GM19467 (cell line): ENCODE data around the gene FOXL1.

Source experiments
- ATAC-seq: cut with Tn5 transposase; IDR thresholded peaks from one replicate; pipeline ENCODE4 v1.9.1; 2021; ENCODE audit warnings: mild to moderate bottlenecking, moderate library complexity; ENCODE audit not compliant: unreplicated experiment

Gene FOXL1

DNA sequence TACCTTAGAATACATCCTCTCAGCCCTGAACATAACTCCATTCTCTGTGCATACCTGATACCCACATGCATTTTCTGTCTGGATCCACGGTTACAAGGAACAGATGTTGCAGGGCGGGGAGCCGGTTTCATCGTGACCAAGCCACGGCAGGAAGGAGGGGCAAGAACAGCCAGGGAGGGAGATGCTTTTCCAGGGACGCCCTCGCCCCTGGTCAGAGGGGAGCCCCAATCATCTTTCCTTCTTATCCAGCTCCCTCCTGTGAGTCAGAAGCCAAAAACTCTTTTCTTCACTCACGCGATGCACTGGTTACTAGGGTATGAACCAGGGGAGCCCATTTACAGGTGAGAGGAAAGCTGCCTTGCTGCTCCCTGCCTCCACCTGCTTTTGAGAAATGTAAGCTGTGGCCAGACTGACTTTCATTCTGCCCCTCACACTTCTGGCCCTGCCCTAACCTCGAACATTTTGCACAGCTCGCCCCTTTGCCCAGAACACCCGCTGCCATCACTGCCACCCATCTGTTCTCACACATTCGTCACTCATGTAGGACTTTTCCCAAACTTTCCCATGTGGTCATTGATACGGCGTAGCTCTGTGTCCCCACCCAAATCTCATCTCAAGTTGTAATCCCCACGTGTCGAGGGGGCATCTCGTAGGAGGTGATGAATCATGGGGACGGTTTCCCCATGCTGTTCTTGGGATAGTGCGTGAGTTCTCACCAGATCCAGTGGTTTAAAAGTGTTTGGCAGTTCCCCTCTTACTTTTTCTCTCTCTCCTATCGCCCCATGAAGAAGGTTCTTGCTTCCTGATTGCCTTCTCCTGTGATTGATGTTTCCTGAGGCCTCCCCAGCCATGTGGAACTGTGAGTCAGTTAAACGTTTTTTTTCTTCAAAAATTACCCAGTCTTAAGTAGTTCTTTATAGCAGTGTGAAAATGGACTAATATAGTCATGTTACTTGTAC, 20.5 kb downstream of the FOXL1 start:
- ATAC-seq: no peak

DNA sequence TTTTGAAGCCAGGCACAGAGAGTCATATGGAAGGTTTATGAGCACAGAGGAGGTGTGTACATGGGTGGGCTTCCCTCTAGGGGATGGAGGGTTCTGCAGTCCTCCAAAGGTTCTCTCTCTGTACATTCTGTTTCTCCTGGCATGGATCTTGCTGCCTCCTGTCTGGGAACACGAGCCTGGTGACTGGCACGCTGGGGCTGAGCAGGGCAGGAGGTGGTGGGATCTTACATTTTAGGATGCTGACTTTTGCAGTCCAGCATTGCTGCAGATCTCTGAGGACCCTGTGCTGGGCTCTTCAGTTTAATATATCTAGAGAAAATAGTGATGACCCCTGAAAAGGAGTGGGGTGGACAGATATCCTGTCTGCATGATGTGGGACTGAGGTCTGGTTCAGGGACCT, 23.0 kb downstream of the FOXL1 start:
- ATAC-seq: no peak

DNA sequence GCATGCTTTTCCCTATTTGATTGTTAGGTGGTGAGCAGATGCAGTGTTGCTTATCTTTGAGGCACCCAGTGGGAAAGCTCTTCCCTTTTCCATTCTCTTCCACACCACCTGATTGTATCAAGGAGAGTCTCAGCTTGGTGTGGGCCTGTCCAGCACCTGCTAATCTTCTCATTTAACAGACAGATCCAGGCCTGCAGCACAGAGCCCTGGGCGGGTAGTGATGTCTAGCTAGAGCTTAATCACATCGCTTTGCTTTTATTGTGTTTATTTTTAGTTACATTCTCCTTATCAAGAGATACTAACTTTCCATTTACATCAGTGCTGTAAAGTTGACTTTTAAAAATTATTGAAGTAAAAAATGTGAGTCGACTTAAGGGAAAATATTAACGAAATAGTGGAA, 24.2 kb downstream of the FOXL1 start:
- ATAC-seq: no peak

DNA sequence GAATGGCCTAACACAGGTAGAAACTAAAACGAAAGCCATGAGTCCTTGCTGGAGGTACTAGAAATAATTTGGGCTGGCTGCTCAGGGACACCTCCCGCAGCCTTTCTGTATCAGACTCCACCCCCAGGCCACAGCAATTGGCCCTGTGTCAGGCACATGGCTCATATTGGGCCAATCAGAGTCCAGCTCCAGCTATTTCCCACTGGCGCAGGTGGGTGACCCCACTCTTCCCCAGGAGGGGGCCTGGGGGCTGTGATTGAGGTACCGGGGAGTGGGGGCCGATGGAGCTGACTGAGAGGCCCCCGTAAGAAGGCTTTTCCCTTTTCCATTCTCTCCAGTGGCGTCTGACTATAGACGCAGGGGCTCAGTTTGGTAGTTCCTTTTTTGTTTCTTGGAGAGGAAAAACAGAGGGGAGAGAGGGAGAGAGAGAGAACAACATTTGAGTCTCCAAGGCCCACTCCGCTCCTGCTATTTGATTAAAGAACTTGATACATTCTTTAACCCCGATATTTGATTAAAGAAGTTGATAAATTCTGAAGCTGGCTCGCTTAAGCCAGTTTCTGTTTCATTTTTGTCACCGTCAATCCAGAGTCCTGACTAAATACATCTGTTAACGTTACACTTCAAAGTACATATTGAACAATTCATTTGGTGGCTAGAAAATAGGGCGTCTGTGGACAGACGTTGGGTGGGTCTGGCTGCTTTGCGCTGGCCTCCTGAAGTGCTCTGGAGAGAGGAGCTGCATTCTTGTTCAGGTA, 26.3 kb downstream of the FOXL1 start:
- ATAC-seq: peak; percentile 66

DNA sequence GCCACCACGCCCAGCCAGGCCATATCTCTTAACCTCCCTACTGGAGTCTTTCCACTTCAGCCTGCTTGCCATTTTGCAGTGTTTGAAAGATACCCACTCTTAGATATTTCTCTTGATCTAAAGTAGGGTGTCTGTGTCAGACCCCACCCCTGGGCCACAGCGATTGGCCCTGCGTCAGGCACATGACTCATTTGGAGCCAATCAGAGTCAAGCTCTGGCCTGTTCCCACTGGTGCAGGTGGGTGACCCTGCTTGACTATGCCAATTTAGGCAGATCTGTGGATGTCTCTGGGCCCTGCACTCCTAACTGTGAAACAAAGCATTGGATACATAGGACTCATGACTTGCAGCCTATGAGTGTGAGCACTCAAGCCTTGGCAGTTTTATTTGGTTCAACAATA, 27.6 kb downstream of the FOXL1 start:
- ATAC-seq: no peak

DNA sequence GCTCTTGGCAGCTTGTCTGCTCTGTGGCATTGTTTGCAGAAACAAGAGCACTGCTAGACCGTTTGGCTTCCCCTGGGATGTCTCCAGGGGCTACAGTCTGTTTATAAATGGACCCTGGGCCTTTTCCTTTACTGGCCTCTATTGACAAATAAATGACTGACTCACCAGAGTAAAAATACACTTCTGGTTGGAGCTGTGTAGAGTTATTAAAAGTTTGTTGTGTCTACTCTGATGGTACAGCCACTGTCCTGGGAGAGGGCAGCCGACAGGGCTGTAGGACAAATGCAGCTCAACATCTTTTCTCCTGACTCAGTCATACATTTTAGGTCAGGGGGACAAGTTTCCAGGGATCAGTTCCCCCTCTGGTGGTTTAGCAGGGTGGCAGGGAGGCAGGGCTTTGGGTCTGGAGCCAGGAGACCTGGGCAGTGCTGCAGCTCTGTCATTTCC, 30.0 kb downstream of the FOXL1 start:
- ATAC-seq: no peak

DNA sequence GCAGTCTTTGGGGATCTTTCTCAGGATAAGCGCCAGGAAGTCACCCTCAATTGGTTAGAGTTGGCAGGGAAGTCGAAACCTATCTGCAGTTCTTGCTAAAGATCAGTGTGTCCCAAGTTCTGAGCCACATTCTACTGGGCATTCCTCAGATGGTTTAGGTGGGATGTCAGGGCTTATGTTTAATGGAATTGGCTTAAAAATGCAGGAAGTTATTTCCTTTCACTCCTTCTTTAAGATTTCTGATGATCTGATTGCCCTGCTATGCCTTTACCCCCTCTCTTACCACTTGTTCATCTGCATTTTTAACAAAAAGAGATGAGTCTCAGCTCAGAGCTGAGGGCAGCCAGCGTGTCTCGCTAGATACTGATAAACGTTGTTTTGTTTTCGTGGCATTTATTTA, 30.8 kb downstream of the FOXL1 start:
- ATAC-seq: no peak

DNA sequence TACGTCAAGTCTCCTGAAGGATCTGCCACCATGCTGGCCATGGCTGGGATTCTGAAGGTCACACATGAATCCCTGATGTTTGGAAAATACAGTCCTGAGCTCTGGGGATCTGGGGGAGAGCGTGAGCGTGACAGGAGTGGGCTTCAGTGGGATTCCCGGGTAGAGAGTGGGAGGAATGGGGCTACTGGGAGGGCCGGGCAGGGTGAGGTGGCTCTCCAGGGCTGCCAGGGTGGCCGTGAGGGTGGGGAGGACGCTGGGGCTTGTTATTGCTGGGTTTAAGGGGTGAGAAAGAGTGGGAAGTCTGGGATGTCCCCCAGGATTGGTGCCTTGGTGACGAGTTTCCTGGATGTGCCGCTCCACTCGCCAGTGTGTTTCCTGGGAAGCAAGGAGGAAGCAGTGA, 31.3 kb downstream of the FOXL1 start:
- no peak for ATAC-seq

DNA sequence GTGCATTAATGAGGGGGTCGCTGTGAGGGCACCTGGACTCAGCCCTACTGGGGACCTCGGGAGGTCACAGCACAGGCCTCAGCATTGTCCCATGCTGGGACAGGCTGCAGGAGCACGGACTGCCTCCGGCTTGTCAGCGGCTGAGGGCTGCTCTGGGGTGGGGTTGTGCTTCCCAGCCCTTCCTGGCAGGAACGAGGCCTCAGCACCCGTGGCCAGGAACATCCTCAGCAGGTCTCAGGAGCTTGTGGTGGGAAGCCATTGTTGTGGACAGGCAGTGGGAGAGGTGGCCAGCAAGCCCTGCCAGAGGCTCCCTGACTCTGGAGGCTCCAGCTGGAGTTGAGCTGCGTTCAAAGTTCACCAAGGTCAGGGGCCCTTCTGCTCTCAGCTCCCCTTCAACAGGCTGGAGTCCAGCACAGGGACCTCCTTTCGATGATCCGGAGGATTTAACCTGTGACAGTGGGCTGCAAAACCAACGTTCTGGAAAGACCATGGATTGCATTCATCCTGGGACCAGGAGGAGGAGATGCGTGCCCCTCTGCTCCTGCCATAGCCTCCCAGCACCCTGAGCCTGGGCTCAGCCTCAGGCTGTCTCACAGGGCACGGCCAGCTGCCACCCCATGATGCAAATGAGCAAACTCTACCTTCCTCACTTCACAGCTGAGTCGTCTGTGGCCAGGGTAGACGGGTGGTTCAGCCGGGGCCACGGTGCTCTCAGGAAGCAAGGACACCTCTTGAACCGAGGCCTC, 32.6 kb downstream of the FOXL1 start:
- no peak for ATAC-seq

DNA sequence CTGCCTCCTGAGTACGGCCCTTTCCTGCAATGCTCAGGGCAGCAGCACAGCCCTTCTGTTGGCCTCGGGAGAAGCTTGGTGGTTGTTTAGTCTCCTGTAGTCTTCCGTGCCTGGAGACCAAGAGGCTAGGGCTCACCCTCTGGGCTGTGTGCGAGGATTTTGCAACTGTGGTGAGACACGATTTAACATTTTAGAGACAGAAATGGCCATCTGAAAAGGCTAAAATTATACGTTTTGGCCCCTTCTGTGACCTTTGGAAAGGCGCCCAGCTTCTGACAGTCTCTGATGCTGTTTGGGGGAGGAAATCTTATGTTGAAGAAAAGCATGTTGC, 33.1 kb downstream of the FOXL1 start:
- no peak for ATAC-seq

DNA sequence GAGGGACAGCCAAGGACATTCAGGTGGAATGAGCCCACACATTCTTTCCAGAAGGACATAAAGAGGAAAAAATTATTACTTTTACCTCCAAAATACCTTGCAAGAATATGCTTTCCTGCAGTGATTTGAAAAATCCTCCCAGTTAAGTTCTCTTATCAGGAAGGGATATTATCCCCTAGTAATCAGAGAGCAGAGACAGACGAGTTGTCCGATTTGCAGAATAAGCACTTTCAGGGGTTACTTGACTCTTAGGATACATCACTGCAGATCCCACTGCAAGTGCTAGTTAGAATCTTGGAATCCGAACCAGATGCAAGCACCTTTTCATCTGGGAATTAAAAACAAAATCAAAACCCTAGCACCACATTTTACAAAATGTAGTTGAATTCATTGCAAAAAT, 33.6 kb downstream of the FOXL1 start:
- no peak for ATAC-seq

DNA sequence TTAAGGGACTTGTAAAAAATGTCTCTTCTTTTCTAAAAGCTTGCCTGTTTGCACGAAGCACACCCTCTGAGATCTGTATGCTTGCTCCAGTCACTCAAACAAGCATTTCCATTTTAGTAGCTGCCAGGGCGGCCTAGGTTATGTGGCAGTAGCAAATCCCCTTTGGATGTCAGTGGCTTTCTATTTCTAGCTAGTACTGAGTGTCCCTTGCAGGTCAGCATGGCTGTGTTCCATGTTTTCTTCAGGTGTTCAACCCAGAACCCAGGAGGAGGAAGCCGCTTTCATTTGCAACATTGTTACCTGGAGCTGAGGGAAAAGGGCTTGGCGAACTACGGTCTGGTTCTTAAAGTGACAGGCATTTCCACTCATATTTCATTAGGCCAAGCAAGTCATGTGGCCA, 36.4 kb downstream of the FOXL1 start:
- ATAC-seq: no peak

DNA sequence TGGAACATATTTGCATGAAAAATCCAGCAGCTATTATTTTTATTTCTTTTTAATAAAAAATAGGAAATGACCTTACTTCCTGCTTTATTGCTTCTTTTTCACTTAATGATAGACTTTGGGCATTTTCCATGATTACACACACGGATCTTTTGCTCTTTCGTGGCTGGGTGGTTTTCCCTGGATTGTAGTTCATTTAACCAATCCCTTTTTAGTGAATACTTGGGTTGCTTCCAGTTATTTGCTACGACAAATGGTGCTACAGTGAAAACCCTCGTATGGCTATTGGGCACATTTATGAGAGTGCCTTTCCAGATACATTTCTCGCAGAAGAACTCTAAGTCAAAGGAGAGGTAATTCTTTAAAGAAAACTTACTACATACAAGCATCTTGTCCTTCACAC, 38.6 kb downstream of the FOXL1 start:
- ATAC-seq: no peak

DNA sequence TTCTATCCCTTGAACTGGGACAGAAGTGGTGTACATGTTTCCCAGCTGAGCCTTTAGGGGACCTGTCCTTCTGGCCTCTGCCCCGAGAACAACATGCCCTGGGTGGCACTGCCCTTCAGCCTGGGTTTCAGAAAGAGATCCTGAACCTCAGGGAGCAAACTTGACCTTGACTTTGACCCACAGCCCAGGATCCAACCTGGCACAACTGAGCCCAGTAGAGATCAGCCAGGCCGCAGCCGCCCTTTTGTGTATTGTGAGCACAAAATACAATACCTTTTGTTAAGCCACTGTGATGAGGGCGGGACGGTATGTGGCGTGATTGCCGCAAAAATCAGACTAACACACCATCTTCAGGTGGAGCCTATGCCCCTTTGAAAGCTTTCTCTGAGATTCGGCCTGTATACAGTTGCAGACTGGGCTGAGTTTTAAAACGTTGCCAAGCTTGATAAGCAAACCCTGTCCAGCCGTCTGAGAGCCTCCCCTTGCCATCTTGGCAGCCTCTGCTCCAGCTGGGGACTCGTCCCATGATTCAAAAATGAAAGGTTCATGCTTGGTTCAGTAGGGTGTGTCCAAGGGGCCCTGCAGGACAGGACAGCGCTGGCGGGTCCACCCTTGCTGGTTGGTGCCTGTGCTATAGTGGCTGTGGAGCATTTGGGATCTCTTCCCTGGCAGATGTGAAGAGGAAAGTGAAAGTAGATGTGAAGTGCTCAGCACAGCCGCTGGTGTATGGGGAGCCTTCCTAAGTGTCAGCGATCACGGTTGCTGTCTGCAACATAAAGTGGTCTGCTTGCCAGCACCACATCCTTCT, 40.3 kb downstream of the FOXL1 start:
- ATAC-seq: no peak

DNA sequence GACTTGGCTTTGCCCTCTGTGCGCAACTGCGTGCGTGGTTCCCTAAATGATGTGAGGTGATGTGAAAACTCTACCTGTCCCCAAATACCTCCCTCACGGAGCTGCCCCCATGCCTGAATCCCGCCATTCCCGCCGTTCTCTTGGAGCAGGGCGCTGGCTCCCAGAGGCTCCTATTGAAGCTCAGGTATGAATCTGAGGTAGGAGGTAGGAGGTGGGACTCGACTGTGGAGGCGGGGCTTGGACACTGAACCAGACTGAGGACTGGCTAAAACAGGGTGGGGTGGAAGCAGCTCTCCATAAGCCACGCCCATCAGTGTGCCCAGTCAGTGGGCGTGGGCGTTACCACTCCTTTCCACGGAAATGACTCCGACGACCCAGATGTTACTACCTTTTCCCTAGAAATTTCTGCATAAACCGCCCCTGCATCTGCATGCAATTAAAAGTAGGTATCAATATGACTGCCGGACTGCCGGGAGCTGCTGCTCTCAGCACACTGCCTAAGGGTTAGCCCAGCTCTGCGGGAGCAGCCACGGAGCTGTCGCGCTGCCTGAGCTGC, 41.0 kb downstream of the FOXL1 start:
- no peak for ATAC-seq

DNA sequence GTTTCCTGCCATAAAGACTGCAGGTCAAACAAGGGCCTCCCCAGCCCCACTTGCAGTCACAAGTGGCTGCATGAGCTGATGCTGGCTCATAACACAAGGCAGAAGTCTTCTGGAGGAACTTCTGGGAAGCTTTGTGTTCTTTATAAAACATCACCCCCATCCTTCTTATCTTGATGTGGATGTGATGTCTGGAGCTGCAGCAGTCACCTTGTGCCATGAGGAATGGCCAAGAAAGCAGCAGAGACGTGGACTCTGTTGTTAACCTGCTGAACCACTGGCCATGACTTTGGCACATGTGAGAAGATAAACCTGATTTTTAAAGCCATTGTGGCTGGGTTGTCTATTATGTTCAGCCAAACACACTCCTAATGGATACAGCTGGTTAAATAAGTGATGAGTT, 41.8 kb downstream of the FOXL1 start:
- no peak for ATAC-seq

DNA sequence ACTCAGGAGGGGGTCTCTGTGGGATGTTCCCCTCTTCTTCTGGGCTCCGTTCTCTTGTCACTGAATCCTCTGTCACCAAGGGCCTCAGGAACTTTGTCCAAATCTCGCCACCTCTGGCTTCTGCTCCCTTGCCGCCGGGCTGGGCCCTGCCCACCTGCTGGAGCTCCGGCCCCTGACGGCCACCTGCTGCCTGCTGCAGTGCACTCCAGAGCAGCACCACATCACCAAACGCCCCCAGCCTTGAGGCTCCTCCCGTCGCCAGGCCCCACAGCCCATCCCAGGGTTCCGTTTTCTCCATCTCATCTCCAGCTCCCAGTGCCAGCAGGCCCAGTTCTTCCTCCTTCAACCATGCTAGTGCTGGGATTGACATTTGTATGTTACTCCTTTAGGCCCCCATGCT, 43.6 kb downstream of the FOXL1 start:
- ATAC-seq: no peak

DNA sequence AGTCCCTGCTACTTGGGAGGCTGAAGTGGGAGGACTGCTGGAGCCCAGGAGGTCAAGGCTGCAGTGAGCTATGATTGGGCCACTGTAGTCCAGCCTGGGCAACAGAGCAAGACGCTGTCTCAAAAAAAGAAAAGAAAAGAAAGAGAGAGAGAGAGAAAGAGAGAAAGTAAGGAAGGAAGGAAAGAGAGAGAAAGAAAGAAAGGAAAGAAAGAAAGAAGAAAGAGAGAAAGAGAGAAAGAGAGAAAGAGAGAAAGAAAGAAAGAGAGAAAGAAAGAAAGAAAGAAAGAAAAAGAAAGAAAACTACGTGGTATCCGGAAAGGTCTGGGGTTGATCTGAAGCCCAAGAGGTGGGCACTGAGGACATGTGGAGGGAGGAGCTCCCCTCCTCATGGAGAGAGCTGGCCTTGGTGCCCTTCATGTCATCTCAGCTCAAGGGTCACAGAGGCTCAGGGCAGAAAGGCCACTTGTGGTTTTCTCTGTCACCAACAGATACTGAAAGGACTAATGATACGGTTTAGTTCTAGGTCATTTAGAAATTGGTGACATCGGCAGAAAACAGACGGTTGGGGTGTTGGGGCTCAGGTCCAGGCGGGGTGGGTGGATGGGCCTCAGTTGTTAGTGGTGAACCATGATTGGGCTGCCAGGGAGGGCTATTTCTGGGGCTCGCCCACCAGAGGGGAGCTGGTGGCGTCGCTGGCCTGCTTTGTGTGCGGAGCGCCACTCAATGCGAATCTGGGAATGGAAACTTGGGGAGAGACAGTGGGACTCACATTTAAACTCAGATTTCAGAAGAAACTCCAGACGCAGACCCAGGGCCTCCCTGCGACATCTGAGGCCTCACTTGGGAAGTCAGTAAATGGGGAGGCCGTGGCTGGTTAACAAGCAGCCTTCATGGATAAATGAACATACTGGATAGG, 44.6 kb downstream of the FOXL1 start:
- ATAC-seq: no peak

DNA sequence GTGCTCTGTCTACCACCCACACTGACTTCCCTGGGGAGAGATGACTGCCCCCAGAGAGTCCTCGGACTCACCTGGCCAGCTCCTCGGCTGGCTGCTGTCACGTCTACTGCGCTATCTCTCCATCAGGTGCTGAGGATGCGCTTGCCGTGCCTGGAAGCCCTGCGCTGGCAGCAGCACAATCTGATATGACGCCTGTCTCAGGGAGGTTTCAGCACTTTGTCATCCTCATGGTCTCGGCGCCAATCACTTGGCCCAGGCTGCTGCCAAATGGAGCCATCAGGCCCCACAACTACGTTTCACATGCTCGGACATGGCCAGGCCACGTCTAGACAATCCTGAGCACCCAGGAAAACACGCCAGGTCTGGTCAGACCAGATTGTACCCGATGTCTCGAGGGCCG, 46.7 kb downstream of the FOXL1 start:
- ATAC-seq: no peak
